ENCODE results near the gene FAM216B.
A peak's percentile ranks its signal among the peaks of the same experiment; 100 is the strongest.

Gene FAM216B

GRCh38 chr13:42820451-42820850 is 39.1 kb downstream of the FAM216B start:
- H3K9me3 ChIP-seq (ENCODE audit: insufficient read depth, low read depth, low read length) = peaks cover 3% of the 10 kb centered on the region; the same call in 1 of the 2 replicates
- H3F3A ChIP-seq (ENCODE audit: low read depth) = no peaks in the 10 kb centered on the region
- H3K27me3 ChIP-seq (ENCODE audit: insufficient read depth, low read length, poor library complexity, severe bottlenecking) = no peaks in the 10 kb centered on the region
- H3K4me1 ChIP-seq (ENCODE audit: insufficient read depth, low read length, poor library complexity, severe bottlenecking) = no peaks in the 10 kb centered on the region
- H2AFZ ChIP-seq (ENCODE audit: low read length) = no peak overlapping the region
- no peak overlapping the region for H3K4me2 ChIP-seq (ENCODE audit: low read depth, low read length, poor library complexity, severe bottlenecking)
- H4K20me1 ChIP-seq (ENCODE audit: insufficient read depth, low read length, poor library complexity, severe bottlenecking) = no peaks in the 10 kb centered on the region
- no peak for TF ChIP-seq EZH2phosphoT487 (IDR thresholded peaks at IDR 0.05; ENCODE audit: borderline replicate concordance)
- no peak for TF ChIP-seq CTCF (conservative IDR thresholded peaks at IDR 0.05; ENCODE audit: low read length)
- H3K9ac ChIP-seq (ENCODE audit: low read depth, low read length, poor library complexity, severe bottlenecking) = no peak overlapping the region
- H3K9me2 ChIP-seq (replicated peaks; ENCODE audit: low read depth, low read length) = no peaks in the 10 kb centered on the region
- H3K36me3 ChIP-seq (ENCODE audit: insufficient read depth, low read length) = no peaks in the 10 kb centered on the region
- H3K4me3 ChIP-seq (ENCODE audit: low read length, poor library complexity, severe bottlenecking) = no peak overlapping the region
- H3K79me2 ChIP-seq (ENCODE audit: insufficient read depth, low read length) = no peaks in the 10 kb centered on the region

GRCh38 chr13:42821437-42821836 is 40.1 kb downstream of the FAM216B start:
- TF ChIP-seq CTCF (conservative IDR thresholded peaks at IDR 0.05; ENCODE audit: low read length) = no peak
- no peak for TF ChIP-seq EZH2phosphoT487 (IDR thresholded peaks at IDR 0.05; ENCODE audit: borderline replicate concordance)
- Histone ChIP-seq H3K9me2 (replicated peaks; ENCODE audit: low read depth, low read length) (no peaks in the 10 kb centered on the region), H3K4me1 (ENCODE audit: insufficient read depth, low read length, poor library complexity, severe bottlenecking) (no peaks in the 10 kb centered on the region), H3K9ac (ENCODE audit: low read depth, low read length, poor library complexity, severe bottlenecking) (no peak overlapping the region), H3K4me3 (ENCODE audit: low read length, poor library complexity, severe bottlenecking) (no peak overlapping the region), H3K36me3 (ENCODE audit: insufficient read depth, low read length) (no peaks in the 10 kb centered on the region), H3K27me3 (ENCODE audit: insufficient read depth, low read length, poor library complexity, severe bottlenecking) (no peaks in the 10 kb centered on the region), H3K4me2 (ENCODE audit: low read depth, low read length, poor library complexity, severe bottlenecking) (no peak overlapping the region), H4K20me1 (ENCODE audit: insufficient read depth, low read length, poor library complexity, severe bottlenecking) (no peaks in the 10 kb centered on the region), H2AFZ (ENCODE audit: low read length) (no peak overlapping the region), H3K9me3 (ENCODE audit: insufficient read depth, low read depth, low read length) (peaks cover 3% of the 10 kb centered on the region; the same call in 1 of the 2 replicates), H3K79me2 (ENCODE audit: insufficient read depth, low read length) (no peaks in the 10 kb centered on the region), H3F3A (ENCODE audit: low read depth) (no peaks in the 10 kb centered on the region)

- Histone ChIP-seq H3K36me3 (ENCODE audit: insufficient read depth, low read length) (no peaks in the 10 kb centered on the region), H3F3A (ENCODE audit: low read depth) (no peaks in the 10 kb centered on the region), H3K4me2 (ENCODE audit: low read depth, low read length, poor library complexity, severe bottlenecking) (peak overlapping the region; percentile 49), H2AFZ (ENCODE audit: low read length) (no peak overlapping the region), H3K79me2 (ENCODE audit: insufficient read depth, low read length) (no peaks in the 10 kb centered on the region), H3K4me3 (ENCODE audit: low read length, poor library complexity, severe bottlenecking) (peak overlapping the region; percentile 38), H3K9ac (ENCODE audit: low read depth, low read length, poor library complexity, severe bottlenecking) (no peak overlapping the region), H4K20me1 (ENCODE audit: insufficient read depth, low read length, poor library complexity, severe bottlenecking) (no peaks in the 10 kb centered on the region), H3K9me2 (replicated peaks; ENCODE audit: low read depth, low read length) (no peaks in the 10 kb centered on the region), H3K27me3 (ENCODE audit: insufficient read depth, low read length, poor library complexity, severe bottlenecking) (no peaks in the 10 kb centered on the region), H3K9me3 (ENCODE audit: insufficient read depth, low read depth, low read length) (no peaks in the 10 kb centered on the region), H3K4me1 (ENCODE audit: insufficient read depth, low read length, poor library complexity, severe bottlenecking) (peaks cover 9% of the 10 kb centered on the region)
- no peak for TF ChIP-seq EZH2phosphoT487 (IDR thresholded peaks at IDR 0.05; ENCODE audit: borderline replicate concordance)
- no peak for TF ChIP-seq CTCF (conservative IDR thresholded peaks at IDR 0.05; ENCODE audit: low read length)
Observed at GRCh38 chr13:42832341-42833096, 51.1 kb downstream of the FAM216B start.

Measured in Loucy (cell line).